GM15510 (cell line): ENCODE results near the gene NGLY1.

Experiments used
- POLR2A ChIP-seq: IDR thresholded peaks from 3 replicates; pipeline ENCODE4 v1.6.1; 2011; ENCODE audit warnings: borderline replicate concordance; ENCODE audit not compliant: insufficient read length; ENCODE audit errors: extremely low read depth

NGLY1 gene

DNA sequence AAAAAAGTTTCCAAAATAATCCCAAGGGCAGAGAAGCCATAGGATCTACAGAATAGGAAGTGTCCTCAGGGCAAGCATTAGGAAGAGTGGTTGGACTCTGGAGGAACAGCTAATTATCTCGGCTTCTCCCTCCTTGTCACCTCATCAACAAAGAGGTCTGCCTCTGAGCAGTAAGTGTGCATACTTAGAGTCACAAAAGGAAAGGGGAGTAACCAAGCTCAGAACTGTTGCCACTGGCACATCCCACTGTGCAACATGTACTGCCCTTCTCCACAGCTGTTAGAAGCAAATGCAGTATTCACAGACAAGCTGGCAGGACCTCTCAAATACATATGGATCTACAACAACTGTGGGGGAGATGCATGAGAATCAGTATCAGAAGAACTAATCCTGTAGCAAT, 31.5 kb downstream of the NGLY1 start:
- TF ChIP-seq POLR2A, result no peak

GRCh38 chr3:25751048-25751447, 32.2 kb downstream of the NGLY1 start:
- TF ChIP-seq POLR2A, result no peak

GRCh38 chr3:25749031-25749581, 34.1 kb downstream of the NGLY1 start:
- no peak for TF ChIP-seq POLR2A

DNA sequence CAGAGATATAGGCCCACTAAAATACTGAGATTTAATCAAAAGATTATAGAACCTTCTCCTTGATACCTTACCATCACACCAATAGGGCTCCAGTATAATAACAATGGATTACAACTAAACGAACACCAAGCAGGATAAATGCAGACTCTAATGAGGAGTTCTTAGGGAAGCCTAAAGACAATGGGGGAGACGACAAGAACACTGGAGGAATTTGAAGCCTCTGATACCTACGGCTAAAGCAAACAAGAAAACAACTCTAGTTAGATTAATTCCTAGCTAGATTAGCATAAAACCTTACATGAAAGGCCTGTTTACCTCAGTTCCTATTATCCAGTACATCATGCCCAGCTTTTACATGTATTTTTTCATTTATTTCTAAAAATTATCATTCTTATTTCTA, 35.1 kb downstream of the NGLY1 start:
- no peak for TF ChIP-seq POLR2A

- TF ChIP-seq POLR2A, result no peak
Observed at GRCh38 chr3:25747033-25747432, 36.2 kb downstream of the NGLY1 start.

DNA sequence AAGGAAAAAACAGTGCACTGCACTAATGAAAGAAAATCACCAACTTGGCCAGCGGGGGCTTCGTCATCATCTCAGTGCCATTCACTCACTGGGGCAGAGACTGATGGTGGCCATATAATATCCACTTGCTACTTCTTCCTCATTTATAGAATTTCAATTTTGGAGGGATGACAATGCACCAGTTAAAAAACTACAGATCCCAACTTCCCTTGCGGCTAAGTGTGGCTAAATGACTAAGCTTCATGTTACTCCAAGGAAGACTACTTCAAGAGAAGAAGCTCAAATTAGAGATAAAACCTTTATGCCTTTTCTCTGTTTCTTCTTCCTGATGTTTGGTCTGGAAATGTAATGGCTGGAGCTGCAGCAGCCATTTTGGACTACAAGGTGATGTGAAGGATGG, 38.8 kb downstream of the NGLY1 start:
- no peak for TF ChIP-seq POLR2A

DNA sequence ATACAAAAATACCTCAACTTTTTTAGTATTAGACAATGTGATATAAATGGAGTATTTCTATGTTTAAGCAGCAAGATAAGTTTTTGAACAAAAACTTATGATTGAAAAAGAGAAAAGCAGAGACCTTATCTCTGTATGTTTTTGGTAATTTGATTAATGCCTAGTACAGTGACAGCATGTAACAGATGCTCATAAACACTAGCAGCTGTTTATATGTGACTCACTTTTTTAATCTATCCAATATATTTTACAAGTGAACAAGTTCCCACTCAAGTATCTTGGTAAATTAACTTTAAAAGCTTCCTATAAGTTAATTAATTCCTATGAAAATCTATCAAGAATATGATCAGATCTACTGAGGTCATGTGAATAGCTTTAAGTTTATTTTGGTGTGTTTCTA, 55.1 kb downstream of the NGLY1 start:
- no peak for TF ChIP-seq POLR2A

GRCh38 chr3:25727316-25727715, 55.9 kb downstream of the NGLY1 start:
- no peak for TF ChIP-seq POLR2A

DNA sequence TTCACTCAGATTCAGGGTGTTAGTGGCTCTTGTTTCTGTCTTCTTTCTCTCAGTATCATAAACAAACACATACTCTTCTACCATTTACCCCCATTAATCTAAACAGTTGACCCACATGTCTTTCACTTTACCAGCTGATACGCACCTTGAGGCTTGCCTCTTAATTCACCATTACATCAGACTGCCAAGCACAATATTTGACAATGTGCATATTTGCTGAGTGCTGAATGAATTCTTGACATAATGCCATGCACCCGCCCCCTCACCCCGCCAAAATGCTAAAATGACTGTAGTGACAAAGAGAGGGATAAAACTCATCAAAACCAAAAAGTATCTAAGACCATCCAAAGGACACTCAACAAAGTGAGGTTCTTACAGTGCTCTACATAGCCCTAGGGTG, 57.4 kb downstream of the NGLY1 start:
- no peak for TF ChIP-seq POLR2A

DNA sequence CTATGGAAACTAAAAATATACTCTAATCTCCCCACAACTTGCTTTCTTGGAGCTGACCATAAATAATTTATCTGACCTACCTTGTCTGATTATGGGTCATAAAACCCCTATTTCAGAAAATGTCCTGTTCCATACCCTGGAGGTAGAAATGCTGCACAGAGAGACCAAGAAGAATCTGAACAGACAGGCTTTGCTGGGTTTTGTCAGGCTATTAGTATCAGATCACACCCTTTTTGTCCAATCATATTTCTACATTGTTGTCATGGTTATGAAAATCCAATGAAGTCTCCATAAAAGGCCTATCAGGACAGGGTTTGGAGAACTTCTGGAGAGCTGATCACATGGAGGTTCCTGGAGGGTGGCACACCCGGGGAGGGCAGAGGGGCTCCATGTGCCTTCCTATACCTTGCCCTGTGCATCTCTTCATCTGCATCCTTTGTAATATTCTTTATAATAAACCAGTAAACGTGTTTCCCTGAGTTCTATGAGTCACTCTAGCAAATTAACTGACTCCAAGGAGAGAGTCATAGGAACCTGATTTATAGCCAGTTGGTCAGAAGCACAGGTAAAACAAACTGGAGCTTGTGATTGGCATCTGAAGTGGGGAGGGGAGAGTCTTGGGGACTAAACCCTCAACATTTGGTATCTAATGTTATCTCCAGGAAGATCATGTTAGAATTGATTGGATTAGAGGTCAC, 58.1 kb downstream of the NGLY1 start:
- no peak for TF ChIP-seq POLR2A

DNA sequence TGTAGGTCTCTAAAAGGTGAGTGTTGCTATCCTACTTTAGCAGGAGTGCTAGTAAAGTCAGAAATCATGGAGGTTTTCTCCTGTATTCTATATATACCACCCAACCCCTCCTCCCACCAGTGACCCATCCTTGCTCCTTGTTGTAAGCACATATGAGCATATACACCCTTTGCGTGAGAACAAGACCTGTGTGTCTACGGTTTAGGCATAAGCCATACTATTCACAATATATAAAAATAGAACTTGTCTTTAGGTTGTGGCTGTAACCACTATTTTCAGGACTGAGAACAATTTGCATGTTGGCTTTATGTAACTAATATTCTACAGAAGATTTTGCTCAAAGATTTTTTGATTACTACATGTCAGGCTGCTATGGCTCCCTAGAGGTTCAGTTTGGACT, 59.4 kb downstream of the NGLY1 start:
- TF ChIP-seq POLR2A, result no peak

- TF ChIP-seq POLR2A, result no peak
Observed at GRCh38 chr3:25719321-25719720, 63.9 kb downstream of the NGLY1 start.

- TF ChIP-seq POLR2A, result no peak
Observed at GRCh38 chr3:25713341-25713985, 69.8 kb downstream of the NGLY1 start.

DNA sequence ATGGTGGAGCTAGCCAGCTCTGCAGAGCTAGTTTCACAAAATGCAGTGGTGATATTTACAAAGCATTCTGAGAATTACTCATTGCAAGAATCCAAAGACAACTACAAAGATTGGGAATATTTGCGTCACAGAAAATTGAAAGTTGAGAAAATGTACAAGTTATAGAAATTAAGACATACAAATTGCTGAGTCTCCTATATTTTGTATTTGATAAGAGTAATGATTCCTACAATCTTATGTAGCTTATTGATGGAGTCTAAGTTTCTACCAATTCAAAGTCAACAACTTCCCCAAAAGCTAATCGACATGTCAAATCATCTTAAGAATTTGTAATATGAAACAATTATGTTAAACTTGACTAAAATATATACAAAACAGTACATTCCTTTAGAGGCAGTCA, 72.2 kb downstream of the NGLY1 start:
- TF ChIP-seq POLR2A, result no peak

DNA sequence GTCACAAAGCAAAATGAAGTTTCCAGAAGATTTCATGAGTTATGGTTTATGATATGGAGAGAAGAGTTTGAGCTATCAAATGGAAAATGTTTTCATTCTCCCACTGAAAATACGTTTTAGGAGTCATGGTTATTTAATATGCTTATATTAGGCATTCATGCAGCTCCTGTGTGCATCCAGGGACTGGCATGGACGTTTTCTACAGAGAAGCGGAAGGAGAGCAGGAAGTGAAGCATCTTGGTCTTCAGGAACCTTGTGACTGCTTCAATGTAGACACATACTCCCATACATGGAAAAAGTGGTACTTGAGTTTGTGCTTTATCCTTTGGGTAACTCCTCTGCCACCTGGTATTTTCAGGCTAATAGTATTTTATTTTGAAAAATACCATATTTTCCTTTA, 75.2 kb downstream of the NGLY1 start:
- TF ChIP-seq POLR2A, result no peak

DNA sequence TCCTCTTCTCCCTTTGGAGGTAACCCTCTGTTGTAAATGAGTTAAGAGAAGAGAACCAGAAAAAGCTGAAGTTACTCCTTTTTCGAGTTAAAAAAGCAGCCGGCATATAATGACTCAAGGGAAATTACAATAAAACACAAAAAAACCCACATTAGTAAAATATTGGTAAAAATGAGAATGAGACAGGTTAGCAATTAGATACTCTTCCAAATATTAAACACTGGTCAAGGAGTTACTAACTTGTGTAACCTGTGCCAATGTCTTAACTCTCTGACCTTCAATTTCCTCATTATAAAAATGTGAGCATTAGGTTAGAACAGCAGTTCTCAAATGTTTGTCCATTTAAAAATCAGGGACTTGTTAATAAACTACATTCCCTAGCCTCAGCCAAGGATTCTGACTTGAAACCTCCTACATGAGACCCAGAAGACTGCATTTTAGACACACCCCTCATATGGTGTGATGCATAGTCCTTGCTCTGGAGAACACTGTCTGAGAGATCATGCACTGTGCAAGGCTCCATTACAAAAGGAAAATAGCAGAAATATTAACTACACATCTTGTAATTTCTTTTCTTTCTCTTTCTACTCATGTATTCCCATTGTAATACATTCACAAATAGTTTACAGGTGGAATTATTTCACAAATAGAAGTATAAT, 75.8 kb downstream of the NGLY1 start:
- TF ChIP-seq POLR2A, result no peak

- no peak for TF ChIP-seq POLR2A
Observed at GRCh38 chr3:25706213-25706612, 77.0 kb downstream of the NGLY1 start.

DNA sequence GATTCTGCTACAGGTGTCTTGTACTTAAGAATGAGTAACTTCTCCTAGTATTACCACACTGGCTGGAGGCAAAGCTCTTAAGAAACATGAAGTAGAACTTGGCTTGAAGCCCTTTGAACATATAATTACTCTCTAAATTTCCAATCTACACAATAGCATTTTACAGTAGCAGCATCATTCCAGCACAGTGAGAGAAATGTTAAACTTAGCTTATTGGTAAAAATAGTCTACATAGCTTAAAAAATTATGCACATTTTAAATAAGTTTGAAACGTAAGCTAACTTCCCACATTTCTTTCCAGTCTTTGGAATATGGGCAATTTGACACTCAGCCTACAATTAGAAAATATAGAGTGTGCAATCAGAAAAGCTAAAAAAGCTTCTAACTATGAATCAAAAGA, 85.7 kb downstream of the NGLY1 start:
- TF ChIP-seq POLR2A, result no peak
